Tibial artery (tissue), 4 donors: ENCODE measurements around the gene XRCC2.
"Not testable (repeated sequence)": the region's sequence is repeated elsewhere in the genome, so short reads cannot be mapped to it uniquely, and the experiment has no call there.

ENCODE experiments used
- DNase-seq, 2 donors: peaks; one replicate each; pipeline ENCODE4 v3.0.0-alpha.2; 2019
- H3K27ac ChIP-seq, 2 donors: fragments of 200-600 bp; sonication (generic) in 1 of 2; 1 replicate in 1 of 2; 2 replicates in 1 of 2; pipeline ENCODE4 v1.5.1; 2018 to 2019; ENCODE audit warnings: mild to moderate bottlenecking in 1 of 2
- H3K27me3 ChIP-seq, 2 donors: fragments of 200-600 bp; sonication (generic) in 1 of 2; one replicate each; pipeline versions ENCODE4 v1.5.1 to v1.6.0; 2016 to 2019
- H3K36me3 ChIP-seq, 3 donors: fragments of 200-600 bp; sonication (generic) in 2 of 3; one replicate each; pipeline ENCODE4 v1.5.1; 2016 to 2019; ENCODE audit warnings: mild to moderate bottlenecking in 2 of 3
- H3K4me1 ChIP-seq, 4 donors: fragments of 200-600 bp; sonication (generic) in 2 of 4; 1 replicate in 3 of 4; 2 replicates in 1 of 4; pipeline ENCODE4 v1.5.1; 2016 to 2019
- H3K4me3 ChIP-seq, 2 donors: fragments of 200-600 bp; sonication (generic) in 1 of 2; 1 replicate in 1 of 2; 2 replicates in 1 of 2; pipeline ENCODE4 v1.5.1; 2018 to 2019; ENCODE audit warnings: mild to moderate bottlenecking in 2 of 2
- H3K9me3 ChIP-seq, 3 donors: fragments of 200-600 bp; sonication (generic) in 1 of 3; one replicate each; pipeline ENCODE4 v1.5.1; 2016 to 2019
- CTCF ChIP-seq, 2 experiments: fragments of 200-600 bp in 1 of 2; fragments of 450-650 bp in 1 of 2; IDR thresholded peaks; one replicate each; pipeline ENCODE4 v1.5.1; 2017 to 2019; ENCODE audit warnings: antibody characterized with exemption in 2 of 2, mild to moderate bottlenecking in 1 of 2, moderate library complexity in 1 of 2
- intact Hi-C: fragments of 100-400 bp; cut with DNase I; formaldehyde crosslinking; loops from one replicate; pipeline ENCODE4 v1.15.0; 2023; ENCODE audit warnings: low total_unique reads

The XRCC2 gene

GRCh38 chr7:152636441-152636840, 39.5 kb downstream of the XRCC2 start:
- Histone ChIP-seq H3K27ac (no peak overlapping the region), H3K27me3 (peaks cover 0 to 8% of the 10 kb centered on the region in 2 donors), H3K9me3 (no peaks in the 10 kb centered on the region), H3K36me3 (no peaks in the 10 kb centered on the region), H3K4me1 (no peaks in the 10 kb centered on the region), H3K4me3 (no peak overlapping the region)
- intact Hi-C loops: no loop called here
- TF ChIP-seq CTCF (IDR thresholded peaks at IDR 0.05): no peak
- DNase-seq: no peak

GRCh38 chr7:152633504-152633903, 42.4 kb downstream of the XRCC2 start:
- no peaks in the 10 kb centered on the region for H3K4me1 ChIP-seq
- intact Hi-C loops: no loop called here
- H3K27me3 ChIP-seq: peaks cover 0 to 8% of the 10 kb centered on the region in 2 donors
- H3K27ac ChIP-seq: no peak overlapping the region
- no peak for TF ChIP-seq CTCF (IDR thresholded peaks at IDR 0.05)
- H3K9me3 ChIP-seq: no peaks in the 10 kb centered on the region
- no peak for DNase-seq
- no peak overlapping the region for H3K4me3 ChIP-seq
- no peaks in the 10 kb centered on the region for H3K36me3 ChIP-seq

GRCh38 chr7:152633072-152633471, 42.9 kb downstream of the XRCC2 start:
- H3K27ac ChIP-seq: no peak overlapping the region
- no peaks in the 10 kb centered on the region for H3K9me3 ChIP-seq
- no peaks in the 10 kb centered on the region for H3K4me1 ChIP-seq
- no peak overlapping the region for H3K4me3 ChIP-seq
- intact Hi-C loops: no loop called here
- H3K27me3 ChIP-seq: peaks cover 0 to 8% of the 10 kb centered on the region in 2 donors
- TF ChIP-seq CTCF (IDR thresholded peaks at IDR 0.05): no peak
- no peaks in the 10 kb centered on the region for H3K36me3 ChIP-seq
- DNase-seq: no peak

- H3K27ac ChIP-seq, DNase-seq, H3K36me3 ChIP-seq, H3K9me3 ChIP-seq, intact Hi-C loops, H3K4me1 ChIP-seq, H3K27me3 ChIP-seq, H3K4me3 ChIP-seq: not testable (repeated sequence)
Measured at GRCh38 chr7:152628772-152629171, 47.2 kb downstream of the XRCC2 start.

- no peaks in the 10 kb centered on the region for H3K9me3 ChIP-seq
- no peak for TF ChIP-seq CTCF (IDR thresholded peaks at IDR 0.05)
- H3K27ac ChIP-seq: no peak overlapping the region
- no peaks in the 10 kb centered on the region for H3K27me3 ChIP-seq
- no peak for DNase-seq
- H3K4me1 ChIP-seq: no peaks in the 10 kb centered on the region
- H3K4me3 ChIP-seq: no peak overlapping the region
- intact Hi-C loops: no loop called here
- no peaks in the 10 kb centered on the region for H3K36me3 ChIP-seq
Measured at GRCh38 chr7:152624228-152624627, 51.7 kb downstream of the XRCC2 start.

GRCh38 chr7:152621426-152621825, 54.5 kb downstream of the XRCC2 start:
- DNase-seq: no peak
- Histone ChIP-seq H3K36me3 (no peaks in the 10 kb centered on the region), H3K9me3 (no peaks in the 10 kb centered on the region), H3K27ac (no peak overlapping the region), H3K4me1 (no peaks in the 10 kb centered on the region), H3K27me3 (no peaks in the 10 kb centered on the region), H3K4me3 (no peak overlapping the region)
- intact Hi-C loops: no loop called here
- TF ChIP-seq CTCF (IDR thresholded peaks at IDR 0.05): no peak
